AG10803 (cell line): ENCODE data around the gene CCDC160.
A peak's percentile ranks its signal among the peaks of the same experiment; 100 is the strongest.

Experiments
- DNase-seq: peaks from one replicate; pipeline ENCODE4 v3.0.0; 2010; ENCODE audit warnings: low read depth
- H3K4me3 ChIP-seq: 2 replicates; pipeline ENCODE4 v1.5.1; 2011; ENCODE audit warnings: mild to moderate bottlenecking, low read length, control low read depth
- TF ChIP-seq, protein P1 (sequence below): conservative IDR thresholded peaks from 2 replicates; pipeline ENCODE4 v1.5.1; 2011; ENCODE audit warnings: mild to moderate bottlenecking, low read length, control low read depth, inconsistent platforms

CCDC160 gene

DNA sequence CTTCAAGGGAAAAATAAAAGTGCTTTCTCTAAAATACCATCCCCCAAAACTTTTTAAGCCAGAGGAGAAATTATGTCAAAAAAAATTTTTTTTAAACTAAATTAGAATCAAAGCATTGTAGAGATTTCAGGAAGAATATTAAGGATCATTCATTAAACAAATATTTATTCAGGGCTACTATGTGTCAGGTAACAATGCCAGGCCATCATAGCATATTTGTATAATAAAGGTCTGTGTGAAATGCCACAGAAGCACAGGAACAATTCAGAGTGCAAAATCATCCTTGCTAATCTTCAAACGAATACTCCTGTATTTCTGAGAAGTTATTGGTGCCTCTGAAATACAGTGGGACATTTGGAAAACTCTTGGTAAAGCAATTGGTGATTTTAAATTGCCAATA lies 2.0 kb downstream of the CCDC160 start:
- TF ChIP-seq, protein P1, sequence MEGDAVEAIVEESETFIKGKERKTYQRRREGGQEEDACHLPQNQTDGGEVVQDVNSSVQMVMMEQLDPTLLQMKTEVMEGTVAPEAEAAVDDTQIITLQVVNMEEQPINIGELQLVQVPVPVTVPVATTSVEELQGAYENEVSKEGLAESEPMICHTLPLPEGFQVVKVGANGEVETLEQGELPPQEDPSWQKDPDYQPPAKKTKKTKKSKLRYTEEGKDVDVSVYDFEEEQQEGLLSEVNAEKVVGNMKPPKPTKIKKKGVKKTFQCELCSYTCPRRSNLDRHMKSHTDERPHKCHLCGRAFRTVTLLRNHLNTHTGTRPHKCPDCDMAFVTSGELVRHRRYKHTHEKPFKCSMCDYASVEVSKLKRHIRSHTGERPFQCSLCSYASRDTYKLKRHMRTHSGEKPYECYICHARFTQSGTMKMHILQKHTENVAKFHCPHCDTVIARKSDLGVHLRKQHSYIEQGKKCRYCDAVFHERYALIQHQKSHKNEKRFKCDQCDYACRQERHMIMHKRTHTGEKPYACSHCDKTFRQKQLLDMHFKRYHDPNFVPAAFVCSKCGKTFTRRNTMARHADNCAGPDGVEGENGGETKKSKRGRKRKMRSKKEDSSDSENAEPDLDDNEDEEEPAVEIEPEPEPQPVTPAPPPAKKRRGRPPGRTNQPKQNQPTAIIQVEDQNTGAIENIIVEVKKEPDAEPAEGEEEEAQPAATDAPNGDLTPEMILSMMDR, result no peak
- H3K4me3 ChIP-seq, result no peak overlapping the region
- DNase-seq, result no peak

- TF ChIP-seq, protein P1, result no peak
- no peak for DNase-seq
- H3K4me3 ChIP-seq, result no peak overlapping the region
Observed at GRCh38 chrX:134240209-134240608, 3.2 kb downstream of the CCDC160 start.

DNA sequence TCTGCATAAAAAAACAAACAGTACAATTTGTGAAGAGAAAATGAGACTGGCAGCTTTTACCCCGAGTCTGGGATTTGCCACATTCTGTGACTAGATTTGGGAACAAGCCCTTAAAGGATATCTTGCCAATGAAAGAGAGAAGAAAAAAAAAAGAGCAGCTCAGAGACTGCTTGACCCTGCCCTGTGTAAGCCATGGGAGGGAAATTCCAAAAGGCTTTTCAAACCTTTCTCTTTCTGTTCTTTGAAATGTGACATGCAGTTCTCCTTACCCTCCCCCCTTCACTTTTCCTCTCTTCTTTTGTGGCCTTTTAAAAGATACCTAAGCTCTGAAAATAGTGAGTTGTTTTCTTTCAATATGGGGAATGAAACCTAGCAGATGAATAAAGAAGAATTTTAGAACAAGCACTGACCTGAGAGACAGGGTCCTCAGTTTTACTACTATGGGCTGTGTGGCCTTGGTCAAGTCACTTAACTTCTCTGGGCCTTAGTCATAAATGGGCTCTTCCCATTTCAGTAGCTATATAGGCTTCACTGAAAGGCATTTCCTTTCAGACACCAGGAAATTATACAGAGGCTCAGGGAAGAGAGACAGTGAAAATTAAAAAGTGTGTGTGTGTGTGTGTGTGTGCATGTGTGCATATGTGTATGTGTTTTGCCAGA lies 5.1 kb downstream of the CCDC160 start:
- TF ChIP-seq, protein P1, result no peak
- H3K4me3 ChIP-seq, result no peak overlapping the region
- DNase-seq, result no peak

GRCh38 chrX:134244043-134244442 lies 7.1 kb downstream of the CCDC160 start:
- no peak for DNase-seq

GRCh38 chrX:134246282-134246681 lies 9.3 kb downstream of the CCDC160 start:
- no peak overlapping the region for H3K4me3 ChIP-seq
- TF ChIP-seq, protein P1, result no peak
- DNase-seq, result peak; percentile 0

More at GRCh38 chrX:134244043-134244442, 7.1 kb downstream of the CCDC160 start:
- H3K4me3 ChIP-seq, result no peak overlapping the region
- TF ChIP-seq, protein P1, result no peak

DNA sequence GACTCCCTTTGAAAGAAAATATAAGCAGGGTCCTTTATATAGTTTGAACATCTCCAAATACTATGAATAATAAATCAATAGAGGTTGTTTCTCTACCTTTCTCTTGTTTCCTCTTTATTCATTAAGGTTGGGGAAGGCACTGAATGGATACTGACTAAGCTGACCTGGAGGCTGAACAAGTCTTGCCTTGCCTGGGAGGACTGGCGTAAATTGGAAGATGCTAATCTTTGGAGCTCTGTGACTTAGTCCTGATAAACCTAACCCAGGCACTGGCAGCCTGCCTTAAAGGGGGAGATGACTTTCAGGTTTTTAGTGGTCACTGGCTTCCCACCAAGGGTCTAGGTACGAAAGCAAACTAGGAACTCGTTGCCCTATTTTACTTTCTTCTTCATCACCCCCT lies 10.5 kb downstream of the CCDC160 start:
- TF ChIP-seq, protein P1, result no peak

GRCh38 chrX:134249241-134249640 lies 12.3 kb downstream of the CCDC160 start:
- TF ChIP-seq, protein P1, result no peak
- DNase-seq, result no peak
- H3K4me3 ChIP-seq, result no peak overlapping the region

More for the DNA sequence above, 10.5 kb downstream of the CCDC160 start:
- DNase-seq, result no peak
- no peak overlapping the region for H3K4me3 ChIP-seq
